T follicular helper cell (primary cell): Measurements from ENCODE around the gene CLEC4F.
A peak's percentile ranks its signal among the peaks of the same experiment; 100 is the strongest.

Experiments
- DNase-seq: peaks from one replicate; pipeline ENCODE4 v3.0.0-alpha.2; 2020; ENCODE audit warnings: low read depth
- total RNA-seq, 2 experiments: gene quantifications; one replicate each; lab custom pipeline; 2026; lab: John Stamatoyannopoulos, UW

CLEC4F gene, protein sequence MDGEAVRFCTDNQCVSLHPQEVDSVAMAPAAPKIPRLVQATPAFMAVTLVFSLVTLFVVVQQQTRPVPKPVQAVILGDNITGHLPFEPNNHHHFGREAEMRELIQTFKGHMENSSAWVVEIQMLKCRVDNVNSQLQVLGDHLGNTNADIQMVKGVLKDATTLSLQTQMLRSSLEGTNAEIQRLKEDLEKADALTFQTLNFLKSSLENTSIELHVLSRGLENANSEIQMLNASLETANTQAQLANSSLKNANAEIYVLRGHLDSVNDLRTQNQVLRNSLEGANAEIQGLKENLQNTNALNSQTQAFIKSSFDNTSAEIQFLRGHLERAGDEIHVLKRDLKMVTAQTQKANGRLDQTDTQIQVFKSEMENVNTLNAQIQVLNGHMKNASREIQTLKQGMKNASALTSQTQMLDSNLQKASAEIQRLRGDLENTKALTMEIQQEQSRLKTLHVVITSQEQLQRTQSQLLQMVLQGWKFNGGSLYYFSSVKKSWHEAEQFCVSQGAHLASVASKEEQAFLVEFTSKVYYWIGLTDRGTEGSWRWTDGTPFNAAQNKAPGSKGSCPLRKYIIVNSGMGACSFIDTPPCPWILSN
- 0 reads per million in 2 experiments for total RNA-seq

GRCh38 chr2:70820499-70820898 lies at the start of gene CLEC4F:
TSS of gene CLEC4F (minus strand) at chr2:70820599. CDS start at chr2:70820523, 76 bp downstream.
- no peak for DNase-seq

DNA sequence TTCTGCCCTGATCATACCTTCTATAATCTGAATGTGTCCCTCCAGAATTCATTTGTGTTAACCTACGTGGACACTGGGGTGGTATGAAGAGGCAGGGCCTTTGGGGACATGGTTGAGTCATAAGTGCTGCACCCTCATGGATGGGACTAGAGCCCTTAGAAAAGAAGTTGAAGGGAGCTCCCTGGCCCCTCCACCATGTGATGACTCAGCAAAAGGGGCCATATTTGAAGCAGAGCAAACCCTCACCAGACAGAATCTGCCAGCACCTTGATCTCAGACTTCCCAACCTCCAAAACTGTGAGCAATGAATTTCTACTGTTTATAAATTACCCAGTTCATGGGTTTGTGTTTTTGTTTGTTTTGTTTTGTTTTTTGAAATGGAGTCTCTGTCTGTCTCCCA lies 48.6 kb upstream of the CLEC4F start:
- DNase-seq: no peak

DNA sequence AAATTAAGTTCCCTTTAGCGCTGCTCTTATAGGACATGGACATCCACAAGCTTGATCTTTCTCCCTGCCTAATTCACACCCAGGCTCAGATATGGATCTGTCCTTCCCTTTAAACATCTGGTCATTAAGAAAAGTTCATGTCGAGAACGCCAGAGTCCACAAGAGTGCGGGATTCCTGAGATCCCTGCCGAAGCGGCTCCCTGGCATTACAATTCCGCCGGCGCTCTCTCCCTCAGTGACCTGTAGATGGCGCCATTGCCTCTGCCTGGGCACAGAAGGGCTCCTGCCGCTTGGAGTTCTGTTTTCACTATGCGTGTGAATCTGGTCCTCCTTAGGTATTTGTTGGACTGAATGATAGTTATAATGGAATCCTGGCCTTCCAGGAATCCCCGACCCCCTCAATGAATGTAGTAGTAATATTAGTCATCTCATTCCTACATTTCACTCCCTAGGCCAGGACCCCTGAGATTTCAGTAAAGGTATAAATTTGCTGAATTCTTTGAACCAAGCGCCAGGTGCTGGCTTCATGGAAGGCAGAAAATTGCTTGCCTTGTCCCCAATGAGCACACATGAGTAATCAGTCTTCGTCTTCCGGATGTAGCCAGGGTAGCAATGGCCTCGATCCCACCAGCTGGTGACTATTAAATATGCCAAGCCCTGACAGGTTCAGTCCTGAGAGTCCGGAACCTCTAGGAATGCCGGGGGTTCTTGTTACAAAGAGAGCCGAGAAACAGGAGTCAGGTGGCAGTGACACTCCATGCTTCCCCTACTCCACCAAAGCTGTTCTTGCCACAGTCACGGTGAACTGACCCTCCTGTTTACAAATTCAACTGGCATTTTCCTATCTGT lies 41.6 kb upstream of the CLEC4F start:
- DNase-seq: peak; percentile 58

DNA sequence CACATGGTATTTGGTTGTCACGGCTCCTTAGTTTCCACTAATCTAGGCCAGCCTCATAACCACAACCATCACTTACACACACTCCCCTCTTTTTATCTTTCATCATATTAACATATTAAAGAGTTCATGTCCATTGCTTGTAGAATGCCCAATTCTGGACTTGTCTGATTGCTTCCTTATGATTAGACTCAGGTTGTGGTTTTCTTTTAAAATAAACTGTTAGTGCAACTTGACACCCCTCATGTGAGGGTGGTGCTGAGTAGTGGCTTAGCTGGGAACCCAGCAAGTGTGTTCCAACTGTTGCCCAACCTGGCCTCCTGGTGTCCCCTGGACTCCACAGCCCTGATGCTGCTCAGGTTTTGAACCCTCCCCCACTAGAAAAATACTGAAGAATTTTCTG lies 35.3 kb upstream of the CLEC4F start:
- DNase-seq: no peak

GRCh38 chr2:70854411-70854810 lies 34.0 kb upstream of the CLEC4F start:
- no peak for DNase-seq

DNA sequence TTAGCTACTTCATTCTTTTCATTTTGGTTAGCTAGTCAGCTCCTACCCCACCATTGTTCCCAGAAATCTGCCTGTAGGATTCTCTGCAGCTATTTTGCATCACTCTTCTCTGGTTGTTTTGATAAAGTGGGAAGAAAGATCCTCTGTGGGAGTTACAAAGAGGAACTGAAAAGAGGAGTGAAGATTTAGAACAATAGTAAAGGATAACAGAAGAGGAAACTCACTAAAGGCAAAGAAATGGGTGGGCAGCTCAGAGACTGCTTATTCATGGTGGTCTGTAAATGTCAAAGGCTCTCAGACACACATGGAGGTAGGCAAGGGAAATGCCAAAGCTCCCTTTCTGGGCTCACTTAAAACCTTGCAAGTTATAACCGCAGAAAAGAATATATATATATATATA lies 32.4 kb upstream of the CLEC4F start:
- DNase-seq: no peak

DNA sequence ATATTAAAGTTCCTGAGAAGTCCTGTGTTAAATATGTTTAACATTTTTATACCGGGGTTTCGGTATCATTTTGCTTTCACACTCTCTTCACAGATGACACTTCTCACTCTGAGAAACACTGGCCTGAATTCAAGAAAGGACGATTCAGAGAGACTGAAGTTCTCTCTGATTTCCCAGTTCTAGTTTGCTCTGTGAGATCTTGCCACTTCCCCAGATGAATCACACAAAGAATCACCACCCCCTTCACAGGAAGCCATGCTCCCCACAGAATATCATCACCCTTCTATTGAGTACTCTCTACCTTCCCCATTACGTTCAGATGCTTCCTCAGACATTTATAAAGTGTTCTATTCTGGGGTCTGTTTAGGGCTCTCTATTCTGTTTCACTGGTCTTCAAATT lies 31.3 kb upstream of the CLEC4F start:
- DNase-seq: no peak

- no peak for DNase-seq
These were observed 30.5 kb upstream of the CLEC4F start for GRCh38 chr2:70850925-70851324.

DNA sequence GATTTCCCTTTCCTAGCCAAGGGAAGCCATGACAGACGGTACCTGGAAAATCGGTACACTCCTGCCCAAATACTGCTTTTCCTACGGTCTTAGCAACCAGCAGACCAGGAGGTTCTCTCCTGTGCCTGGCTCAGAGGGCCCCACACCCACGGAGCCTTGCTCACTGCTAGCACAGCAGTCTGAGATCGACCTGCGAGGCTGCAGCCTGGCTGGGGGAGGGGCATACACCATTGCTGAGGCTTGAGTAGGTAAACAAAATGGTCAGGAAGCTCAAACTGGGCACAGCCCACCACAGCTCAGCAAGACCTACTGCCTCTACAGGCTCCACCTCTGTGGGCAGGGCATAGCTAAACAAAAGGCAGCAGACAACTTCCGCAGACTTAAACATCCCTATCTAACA lies 22.0 kb upstream of the CLEC4F start:
- no peak for DNase-seq

GRCh38 chr2:70837980-70838925 lies 17.9 kb upstream of the CLEC4F start:
- DNase-seq: no peak

DNA sequence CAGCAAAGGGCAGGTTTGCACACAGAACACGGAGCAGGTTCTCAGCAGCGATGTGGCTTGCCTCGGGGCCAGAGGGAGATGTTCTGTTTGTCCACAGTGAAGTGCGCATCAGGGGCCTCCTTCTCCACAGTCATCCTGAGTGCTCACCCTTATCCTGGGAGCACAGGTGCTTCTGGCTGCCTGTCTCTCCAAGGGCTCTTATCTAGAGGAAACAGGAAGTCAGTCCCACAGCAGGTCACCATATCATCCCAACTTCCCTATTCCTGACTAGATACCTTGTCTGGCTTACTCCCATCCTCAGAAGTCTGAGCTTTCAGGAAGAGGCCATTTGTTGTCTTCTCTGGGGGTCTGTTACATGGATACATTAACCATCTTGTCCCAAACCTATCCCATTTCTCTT lies 15.2 kb upstream of the CLEC4F start, which contains the start of gene CD207:
Gene CD207 (minus strand): TSS at position 174 of the 400 bp plus-strand sequence. CDS start 40 bp downstream, at position 134.
- DNase-seq: no peak

GRCh38 chr2:70834881-70835280 lies 14.5 kb upstream of the CLEC4F start:
- no peak for DNase-seq

- no peak for DNase-seq
These were observed 13.7 kb upstream of the CLEC4F start for GRCh38 chr2:70834106-70834505.

GRCh38 chr2:70833246-70833645 lies 12.8 kb upstream of the CLEC4F start:
- DNase-seq: no peak

DNA sequence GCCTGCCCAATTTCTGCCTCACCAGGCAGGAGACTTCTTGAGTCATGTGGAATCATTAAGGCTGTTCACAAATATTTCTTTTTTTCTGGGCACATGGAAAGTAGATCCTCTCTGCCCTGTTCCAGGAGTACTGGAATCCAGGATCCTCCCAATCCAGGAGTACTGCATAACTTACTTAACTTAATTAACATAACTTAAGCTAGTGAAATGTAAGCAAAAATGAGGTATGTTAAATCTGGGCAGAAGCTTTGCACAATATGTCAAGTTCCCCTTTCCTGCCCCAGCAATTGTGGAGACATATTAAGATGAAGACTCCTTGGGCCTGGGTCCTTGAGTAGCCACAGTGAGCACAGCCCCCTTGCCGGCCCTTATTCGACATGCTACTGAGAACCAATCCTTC lies 12.0 kb upstream of the CLEC4F start:
- DNase-seq: no peak

DNA sequence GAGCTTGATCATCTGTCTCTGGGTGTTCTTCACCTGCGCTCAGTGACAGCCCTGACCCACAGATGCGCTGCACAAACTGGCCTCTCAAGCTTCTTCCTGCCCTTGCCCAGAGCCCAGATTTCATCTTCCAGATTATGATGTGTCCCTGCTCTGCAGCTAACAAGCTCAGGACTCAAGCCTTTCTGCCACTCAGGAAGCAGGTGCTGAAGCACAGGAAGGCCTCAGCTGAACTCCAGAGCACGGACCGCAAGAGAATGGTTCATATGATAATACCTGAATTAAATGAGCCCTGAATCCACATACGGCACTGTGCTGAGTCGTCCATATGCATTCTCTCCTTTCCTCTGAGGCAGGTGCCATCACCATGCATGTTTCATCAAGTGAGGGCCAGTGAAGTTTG lies 11.5 kb upstream of the CLEC4F start:
- DNase-seq: no peak

DNA sequence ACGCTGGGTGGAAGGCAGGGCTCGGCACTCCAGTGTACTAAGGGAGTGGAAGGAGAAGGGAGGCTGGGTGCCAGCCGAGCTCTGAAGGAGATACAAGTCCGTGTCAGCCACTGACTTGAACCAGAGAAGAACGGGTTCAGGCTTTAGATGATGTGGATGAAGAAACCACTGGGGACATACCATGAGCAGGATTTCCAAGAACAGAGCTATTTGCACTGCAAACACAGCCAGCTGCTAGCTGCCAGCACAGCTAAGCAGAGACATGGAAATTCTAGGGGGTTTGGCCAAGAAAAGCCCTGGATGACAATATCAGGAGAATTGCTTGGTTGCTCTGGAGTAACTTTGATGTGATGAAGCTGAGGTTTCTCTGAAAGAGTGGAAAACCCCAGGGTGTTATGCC lies 10.0 kb upstream of the CLEC4F start:
- DNase-seq: no peak

DNA sequence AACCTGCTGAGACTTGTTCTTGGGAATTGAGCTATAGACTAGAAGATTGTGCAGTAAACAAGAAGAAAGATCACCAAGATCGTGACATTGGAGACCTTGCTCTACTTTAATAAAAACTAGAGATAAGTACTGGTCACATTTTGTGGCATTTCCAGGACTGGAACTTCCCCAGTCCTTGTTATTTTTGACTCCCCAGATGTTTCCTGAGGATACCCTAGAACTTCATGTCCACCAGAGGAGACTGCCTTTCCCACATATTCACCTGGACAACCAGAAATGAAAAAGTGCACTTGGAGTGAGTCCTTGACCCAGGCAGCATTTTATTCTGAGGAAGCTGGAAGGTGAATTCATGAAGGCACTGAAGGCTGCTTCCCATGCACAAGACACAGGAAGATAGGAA lies 9.5 kb upstream of the CLEC4F start:
- no peak for DNase-seq

DNA sequence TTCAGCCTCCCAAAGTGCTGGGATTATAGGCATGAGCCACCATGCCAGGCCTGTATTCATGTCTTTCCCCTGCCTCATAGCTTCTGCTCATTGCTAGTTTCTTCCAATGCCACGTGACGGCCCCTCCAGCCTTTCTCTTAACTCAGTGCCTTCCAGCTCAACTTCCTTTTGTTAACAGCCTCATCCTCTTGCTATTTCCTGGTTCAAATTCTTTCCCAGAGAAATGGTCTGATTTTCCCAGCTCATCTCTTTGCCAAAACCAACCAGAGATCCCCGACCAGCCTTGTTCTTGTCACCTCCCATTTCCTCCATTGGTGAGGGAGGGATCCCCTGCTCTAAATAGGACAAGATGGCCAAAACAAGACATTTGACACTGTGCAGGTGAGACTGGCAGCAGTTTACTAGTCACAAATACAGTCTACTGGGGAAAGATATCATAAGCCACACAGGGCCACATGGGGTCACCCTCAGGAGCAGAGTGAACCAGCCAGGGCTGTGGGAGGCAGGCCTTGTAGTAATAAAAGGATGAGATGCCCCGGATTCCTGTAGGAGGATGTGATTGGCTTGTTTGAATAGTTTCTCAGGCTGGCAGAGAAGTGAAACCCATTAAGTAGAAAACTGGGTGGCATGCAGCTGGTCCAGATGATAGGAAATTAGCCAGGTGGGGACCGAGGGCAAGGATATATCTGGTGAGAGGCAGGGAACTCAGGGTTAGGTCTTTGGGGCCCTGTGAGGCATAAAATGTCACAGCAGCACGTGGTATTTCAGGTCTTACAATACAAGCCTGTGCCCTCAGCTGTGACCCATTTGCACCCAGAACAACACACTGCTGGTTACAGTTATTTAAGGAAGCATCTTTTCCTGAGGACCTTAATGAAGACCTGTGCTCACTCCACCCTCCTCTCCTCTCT lies 8.8 kb upstream of the CLEC4F start:
- DNase-seq: no peak

GRCh38 chr2:70828115-70828514 lies 7.7 kb upstream of the CLEC4F start:
- DNase-seq: no peak
